NCI-H128 (cell line): ENCODE measurements around the gene ANKRD40CL.
"Not testable (repeated sequence)": the region's sequence is repeated elsewhere in the genome, so short reads cannot be mapped to it uniquely, and the experiment has no call there.

Experiments
- DNase-seq: peaks from one replicate; lab custom pipeline; 2025; ENCODE audit not compliant: unreplicated experiment; lab: John Stamatoyannopoulos, UW

Gene ANKRD40CL

DNA sequence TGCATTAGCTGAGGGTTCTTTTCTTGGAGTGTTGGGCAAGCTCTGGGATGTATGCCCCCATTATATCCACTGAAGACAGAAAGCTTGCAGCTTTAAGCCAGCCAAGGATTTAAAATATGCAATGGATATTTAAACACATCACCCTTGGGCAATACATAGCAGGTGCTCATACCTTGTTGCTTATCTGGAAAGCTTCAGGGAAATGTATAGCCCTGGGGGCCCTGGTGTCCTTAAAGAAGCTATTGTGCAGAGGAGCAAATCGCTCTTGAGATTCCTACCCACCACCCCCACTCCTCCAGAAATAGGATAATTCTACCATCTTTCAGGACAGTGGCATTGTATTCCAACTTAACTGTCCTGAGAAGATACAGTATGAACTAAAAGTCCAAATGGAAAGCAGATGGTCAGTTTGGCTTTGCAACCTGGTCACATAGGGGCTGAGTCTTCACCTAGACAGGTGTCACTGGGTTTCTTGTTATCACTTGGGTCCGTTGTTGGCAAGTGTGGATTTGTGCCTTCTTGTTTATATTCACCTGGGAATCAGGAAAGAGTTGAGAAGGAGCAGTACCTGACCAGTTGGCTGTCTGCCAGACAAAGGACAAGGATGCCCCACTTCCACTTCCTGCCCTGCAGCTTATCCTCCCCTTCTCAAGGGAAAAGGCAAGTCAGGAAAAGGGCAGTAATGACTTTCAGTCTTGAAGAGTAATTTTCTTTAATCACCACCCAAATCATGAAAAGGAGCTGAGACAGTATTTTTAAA is 3.4 kb downstream of the ANKRD40CL start:
- DNase-seq, result no peak

DNA sequence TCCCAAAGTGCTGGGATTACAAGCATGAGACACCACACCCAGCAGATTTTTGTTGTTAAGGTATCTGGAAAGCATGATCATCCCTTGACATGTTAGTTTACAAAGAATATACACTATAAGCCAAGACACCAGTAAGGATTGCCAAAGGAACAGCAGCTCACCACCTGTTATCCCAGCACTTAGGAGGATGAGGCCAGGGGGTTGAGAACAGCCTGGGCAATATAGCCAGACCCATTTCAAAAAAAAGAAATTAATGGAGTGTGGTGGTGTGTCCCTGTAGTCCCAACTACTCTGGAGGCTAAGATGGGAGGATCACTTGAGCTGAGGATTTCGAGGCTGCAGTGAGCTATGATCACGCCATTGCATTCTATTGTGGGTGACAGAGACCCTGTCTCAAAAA is 5.1 kb downstream of the ANKRD40CL start:
- DNase-seq, result no peak

DNA sequence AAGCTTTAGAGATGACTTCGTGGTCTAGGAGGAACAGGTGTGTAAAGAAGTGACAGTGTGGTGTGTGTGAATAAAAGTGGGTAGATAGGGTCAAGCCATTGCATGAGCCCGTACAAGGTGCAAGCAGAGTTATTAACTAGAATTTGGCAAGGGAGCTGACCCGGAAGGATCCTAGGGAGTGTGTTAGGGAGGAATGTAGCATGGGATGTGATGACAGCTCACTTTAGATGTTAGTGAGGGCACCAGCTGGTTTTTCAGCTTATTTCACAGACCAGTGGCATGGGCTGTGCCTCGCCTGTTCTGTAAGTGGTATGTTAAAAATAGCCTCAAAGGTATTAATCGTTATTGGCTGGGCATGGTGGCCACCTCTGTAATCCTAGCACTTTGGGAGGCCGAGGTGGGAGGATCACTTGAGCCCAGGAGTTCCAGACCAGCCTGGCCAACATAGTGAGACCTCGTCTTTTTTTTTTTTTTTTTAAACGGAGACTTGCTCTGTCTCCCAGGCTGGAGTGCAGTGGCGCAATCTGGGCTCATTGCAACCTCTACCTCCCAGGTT is 8.3 kb downstream of the ANKRD40CL start:
- no peak for DNase-seq

DNA sequence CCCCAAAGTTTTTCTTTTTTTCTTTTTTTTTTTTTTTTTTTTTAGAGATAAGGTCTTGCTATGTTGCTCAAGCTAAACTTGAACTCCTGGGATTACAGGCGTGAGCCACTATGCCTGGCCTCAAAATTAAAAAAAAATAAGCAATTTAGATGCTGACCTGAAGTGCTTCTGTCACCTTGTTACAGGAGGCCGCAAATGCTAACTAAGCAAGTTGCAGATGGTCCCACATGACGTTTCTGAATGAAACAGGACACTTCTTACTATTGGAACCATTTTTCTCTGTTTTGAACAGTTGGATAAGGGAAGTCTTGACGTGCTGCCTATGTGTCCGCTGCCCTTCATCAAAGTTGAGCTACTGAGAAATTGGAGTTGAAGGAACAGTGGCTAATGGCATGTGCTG is 8.8 kb downstream of the ANKRD40CL start:
- DNase-seq, result no peak

DNA sequence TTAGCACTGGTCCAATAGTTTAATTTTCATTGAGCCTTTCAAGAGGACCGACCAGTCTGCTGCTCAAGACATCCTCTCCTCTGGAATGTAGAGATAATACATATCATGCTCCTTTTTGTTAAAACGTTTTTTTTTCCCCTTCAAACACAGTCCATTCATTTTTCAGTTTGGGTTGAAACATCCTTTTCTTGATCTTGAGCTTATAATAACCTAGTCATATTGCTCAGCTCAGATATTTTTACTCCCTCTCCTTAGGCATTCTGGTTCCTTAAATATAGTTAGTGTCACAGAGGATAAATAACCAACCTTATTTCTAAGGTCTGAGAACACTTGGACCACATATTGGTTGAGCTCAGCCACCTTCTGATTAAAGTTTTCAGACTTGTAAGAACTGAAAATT is 12.8 kb downstream of the ANKRD40CL start:
- DNase-seq, result no peak

DNA sequence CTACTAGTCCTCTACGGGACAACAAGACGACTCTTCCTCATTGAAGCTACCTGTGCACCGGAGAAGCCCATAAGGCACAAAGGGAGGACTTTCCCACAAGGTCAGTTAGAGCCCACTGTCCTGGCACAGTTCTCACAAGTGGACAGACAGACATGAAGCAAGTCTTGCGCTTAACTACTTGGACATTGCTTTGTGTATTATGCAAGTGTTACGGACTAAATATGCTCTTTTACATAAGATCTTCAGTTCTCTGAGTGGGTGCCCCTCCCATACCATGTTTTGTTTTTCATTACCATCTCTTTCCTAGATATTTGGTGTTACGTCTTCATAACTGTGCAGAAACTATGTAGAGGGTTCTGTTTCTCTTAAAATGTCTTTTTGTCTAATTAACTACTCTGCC is 18.1 kb downstream of the ANKRD40CL start:
- no peak for DNase-seq

DNA sequence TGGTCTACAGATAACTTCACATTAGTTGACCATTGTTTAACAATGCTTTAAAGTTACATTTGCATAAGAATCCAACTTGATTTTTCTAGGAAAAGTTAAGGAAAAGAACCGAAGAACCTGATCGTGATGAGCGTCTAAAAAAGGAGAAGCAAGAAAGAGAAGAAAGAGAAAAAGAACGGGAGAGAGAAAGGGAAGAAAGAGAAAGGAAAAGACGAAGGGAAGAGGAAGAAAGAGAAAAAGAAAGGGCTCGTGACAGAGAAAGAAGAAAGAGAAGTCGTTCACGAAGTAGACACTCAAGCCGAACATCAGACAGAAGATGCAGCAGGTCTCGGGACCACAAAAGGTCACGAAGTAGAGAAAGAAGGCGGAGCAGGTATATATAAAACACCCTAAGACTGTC is 21.7 kb downstream of the ANKRD40CL start:
- no peak for DNase-seq

DNA sequence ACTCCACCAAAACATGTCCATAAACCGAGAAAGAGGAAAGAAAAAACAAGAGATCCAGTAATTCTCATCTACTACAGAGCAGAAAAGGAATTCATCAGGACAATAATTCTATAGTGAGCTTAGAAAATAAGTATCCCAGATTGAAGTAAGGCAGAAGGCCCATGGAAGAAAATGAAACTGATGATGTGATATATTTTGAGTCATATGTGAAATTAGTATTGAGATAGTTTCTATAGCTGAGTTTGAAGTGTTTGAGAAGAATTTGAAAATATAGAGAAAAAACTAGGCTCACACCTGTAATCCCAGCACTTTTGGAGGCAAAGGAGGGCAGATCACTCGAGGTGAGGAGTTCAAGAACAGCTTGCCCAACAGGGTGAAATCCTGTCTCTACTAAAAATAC is 28.2 kb downstream of the ANKRD40CL start:
- no peak for DNase-seq

DNA sequence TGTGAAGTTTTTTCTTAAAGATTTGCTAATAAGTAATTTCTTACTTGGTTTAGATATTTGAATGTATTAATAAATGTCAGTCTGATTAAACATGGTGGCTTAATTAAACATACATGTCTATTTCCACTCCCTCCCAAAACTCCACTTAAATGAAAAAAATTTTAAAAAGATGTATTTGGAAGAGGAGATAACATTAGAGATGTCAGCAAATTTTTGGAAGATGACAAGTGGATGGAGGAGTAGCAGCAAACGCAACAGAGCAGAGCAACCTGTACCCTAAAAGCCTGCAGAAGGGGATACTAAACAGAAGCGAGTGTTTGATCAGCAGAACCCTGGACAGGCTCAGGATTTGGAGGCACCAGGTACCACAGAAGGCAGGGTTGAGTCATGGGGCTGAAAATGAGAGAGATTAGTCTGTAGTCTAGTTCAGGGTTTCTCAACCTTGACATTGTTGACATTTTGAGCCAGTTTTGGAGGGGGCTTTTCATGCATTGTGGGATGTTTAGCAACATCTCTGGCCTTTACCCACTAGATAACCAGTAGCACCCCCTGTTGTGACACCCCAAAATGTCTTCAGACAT is 30.1 kb downstream of the ANKRD40CL start:
- no peak for DNase-seq

DNA sequence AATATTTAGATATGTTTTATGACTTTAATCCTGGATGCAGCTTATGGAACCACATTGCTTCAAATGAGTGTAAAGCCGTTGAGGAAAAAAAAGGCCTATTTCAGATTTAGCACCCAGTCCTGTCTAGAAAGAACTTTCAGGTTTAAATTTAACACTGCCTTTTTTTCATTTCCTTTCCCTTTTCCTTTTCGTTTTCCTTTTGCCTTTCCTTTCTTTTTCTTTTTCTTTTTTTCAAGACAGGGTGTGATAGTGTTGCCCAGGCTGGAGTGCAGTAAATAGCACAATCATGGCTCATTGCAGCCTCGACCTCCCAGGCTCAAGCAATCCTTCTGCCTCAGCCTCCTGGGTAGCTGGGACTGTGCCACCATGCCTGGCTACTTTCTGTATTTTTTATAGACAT is 32.0 kb downstream of the ANKRD40CL start:
- no peak for DNase-seq

DNA sequence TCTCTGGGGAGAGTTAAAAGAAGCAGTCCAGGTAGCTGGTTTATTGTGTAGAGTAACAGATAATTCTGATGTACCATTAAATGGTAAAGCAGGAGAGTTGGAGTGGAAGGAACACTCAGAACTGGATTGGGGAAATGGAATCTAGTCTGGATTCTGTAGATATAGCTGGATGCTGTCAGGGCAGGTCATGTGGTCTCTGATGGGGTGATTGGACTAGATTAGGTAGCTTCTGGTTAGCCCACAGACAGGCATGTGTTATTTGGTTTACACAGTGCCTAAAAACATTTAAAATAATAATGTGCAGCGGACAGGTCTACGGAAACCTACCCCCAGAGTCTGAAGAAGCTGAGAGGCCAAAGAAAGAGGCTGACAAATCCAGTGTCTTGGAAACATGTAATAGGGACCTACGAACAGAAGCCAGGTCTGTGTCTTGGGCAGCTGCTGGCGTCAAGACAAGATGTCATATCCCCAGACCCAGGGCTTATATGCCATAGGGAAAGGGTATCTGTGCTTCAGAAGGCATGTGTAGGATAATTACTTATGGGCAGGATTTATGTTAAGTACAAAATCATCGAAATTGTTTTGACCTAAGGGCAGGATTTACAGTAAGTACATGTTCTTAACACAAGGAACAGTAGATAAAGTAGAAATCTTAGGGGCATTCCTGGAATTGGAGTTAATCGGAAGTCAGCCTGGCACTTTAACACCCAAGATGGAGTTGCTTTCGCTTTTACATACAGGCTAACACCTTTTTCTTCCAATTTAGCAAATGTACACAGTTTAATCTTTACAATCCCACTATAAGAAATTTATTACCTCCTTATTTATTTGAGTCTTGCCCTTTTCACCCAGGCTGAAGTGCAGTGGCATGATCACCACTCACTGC is 35.5 kb downstream of the ANKRD40CL start:
- DNase-seq, result no peak

DNA sequence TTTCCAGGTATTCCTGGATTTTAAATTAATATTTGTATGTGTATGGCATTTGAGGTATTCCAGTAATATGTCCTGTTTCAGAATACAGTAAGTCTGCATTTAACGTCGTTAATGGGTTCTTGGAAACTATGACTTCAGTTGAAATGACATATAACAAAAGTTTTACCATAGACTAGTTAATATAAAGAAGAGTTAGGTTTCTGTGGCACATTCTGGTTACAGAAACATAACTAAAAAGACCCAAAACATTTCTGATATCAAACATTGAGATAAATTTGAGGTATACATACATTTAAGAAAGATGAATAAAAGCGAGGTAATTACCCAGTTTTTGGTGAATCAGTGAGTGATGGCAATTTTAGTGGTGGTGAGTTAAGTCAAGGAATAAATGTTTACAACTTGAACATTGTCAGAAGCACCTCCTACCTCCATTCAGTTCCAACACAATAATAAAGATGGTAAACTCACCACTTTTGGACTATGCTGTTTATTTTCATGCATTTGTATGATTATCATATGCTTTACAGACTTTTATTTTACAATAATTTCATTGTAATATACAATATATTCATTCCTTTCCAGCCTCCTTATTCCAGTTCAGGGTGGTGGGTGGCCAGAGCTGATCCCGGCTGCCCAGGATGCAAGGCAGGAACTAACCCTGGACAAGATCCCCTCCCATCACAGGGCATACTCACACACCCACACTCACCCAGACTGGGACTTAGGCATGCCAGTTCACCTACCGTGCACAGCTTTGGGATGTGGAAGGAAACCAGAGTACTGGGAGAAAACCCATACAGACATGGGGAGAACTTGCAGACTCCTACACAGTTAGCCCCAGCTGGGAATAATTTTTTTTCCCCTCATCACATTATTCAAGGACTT is 38.2 kb downstream of the ANKRD40CL start:
- DNase-seq, result no peak

DNA sequence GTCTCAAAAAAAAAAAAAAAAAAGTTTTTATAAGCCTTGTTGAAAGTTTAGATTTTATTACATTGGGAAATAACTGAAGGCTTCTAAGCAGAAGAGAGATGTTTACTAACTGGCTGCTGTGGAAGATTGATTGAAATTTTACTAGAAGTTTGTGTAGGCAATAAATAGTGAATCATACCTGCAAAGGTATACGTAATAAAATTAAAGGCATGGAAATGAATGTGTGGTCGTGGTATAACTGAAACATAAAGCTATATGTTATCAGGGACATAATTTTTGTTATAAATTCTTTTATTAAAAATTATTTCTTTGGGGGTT is 39.2 kb downstream of the ANKRD40CL start:
- DNase-seq, result no peak

DNA sequence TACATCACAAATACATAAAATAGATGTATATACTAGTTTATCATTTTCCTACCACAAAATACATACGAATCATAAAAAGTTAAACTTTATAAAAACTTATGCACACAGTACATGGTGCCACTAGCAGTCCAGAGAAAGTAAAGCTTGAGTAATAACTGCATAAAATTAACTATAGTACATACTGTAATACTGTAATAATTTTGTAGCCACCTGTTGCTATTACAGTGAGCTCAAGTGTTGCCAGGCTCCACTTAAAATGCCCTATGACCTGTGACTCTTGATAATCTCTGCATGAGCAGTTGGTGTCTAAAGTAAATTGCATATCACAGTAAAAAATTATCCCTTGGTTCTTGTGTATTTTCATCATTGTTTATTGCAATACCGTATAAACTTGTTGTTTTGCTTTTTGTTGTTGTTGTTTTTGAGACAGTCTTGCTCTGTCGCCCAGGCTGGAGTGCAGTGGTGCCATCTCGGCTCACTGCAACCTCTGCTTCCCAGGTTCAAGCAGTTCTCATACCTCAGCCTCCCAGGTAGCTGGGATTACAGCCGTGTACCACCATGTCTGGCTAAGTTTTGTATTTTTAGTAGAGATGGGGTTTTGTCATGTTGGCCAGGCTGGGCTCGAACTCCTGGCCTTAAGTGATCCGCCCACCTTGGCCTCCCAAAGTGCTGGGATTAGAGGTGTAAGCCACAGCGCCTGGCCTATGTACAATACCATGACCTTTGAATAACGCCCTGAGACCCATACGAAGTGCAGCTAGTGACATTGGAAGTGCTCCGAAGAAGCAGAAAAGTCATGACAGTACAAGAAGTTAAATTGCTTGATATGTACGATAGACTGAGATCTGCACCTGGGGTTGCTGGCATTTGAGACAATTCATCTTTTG is 41.3 kb downstream of the ANKRD40CL start:
- no peak for DNase-seq

DNA sequence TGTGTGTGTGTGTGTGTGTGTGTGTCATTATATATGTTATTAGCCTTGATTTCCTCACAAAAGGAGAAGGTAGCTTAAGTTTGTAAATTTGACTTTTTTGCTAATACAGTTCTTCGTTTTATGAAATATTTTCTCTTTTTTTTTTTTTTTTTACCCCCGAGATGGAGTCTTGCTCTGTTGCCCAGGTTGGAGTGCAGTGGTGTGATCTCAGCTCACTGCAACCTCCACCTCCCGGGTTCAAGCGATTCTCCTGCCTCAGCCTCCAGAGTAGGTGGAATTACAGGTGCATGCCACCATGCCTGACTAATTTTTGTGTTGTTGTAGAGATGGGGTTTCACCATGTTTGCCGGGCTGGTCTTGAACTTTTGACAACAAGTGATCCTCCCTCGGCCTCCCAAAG is 42.7 kb downstream of the ANKRD40CL start:
- not testable (repeated sequence) for DNase-seq

DNA sequence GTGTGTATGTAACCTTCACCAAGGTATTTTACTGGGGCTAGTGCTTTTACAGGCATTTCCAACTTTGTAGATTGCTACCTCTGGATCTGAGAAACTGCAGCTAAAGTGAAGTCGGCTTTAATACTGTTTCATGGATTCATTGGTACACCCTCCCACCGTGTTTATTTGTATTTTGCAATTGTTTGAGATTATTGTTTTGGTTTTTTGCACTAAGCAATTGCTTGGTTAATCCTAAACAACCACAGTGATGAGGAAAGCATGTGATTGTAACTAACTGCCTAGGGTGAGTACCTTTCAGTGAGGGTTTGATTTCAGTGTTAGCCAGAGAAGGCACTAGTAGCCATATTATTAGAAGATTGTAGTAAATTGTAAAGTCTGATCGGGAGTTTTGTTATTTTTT is 44.6 kb downstream of the ANKRD40CL start:
- no peak for DNase-seq

DNA sequence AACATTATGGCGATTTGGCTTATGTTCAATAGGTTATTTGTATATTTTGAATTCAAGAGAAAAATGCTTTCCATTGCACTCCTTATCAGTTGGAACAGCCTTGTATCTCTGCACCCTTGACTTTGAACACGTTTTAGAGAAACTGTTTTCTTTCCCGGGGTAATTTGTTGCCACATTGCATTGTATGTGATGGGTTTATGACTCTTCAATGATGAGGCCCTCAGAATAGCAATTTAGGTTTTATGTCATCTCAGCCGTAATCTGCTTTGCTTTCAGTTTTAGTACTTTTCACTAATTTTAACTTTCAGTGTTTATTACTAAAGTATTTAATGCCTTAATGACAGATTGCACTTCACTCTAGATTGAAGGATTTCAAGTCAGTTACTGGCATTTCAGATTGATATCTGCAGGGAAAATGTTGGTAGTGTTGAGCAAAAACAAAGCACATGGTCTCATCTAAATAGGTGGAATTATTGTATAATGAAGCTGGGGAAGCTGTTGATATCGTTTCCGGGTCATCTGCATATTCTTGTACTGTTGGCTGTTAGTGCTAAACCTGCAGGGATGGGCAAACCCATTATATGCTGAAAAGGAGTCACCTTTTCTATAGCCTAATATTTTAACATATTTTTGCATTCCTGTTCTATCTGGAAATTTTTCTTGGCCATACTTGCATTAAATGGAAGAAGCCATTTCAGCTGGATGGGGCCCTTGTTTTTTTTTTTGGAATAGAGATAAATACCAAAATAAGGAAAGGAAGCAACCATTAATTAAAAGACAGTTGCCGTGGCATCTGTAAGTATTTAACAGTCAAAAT is 45.9 kb downstream of the ANKRD40CL start:
- DNase-seq, result no peak

DNA sequence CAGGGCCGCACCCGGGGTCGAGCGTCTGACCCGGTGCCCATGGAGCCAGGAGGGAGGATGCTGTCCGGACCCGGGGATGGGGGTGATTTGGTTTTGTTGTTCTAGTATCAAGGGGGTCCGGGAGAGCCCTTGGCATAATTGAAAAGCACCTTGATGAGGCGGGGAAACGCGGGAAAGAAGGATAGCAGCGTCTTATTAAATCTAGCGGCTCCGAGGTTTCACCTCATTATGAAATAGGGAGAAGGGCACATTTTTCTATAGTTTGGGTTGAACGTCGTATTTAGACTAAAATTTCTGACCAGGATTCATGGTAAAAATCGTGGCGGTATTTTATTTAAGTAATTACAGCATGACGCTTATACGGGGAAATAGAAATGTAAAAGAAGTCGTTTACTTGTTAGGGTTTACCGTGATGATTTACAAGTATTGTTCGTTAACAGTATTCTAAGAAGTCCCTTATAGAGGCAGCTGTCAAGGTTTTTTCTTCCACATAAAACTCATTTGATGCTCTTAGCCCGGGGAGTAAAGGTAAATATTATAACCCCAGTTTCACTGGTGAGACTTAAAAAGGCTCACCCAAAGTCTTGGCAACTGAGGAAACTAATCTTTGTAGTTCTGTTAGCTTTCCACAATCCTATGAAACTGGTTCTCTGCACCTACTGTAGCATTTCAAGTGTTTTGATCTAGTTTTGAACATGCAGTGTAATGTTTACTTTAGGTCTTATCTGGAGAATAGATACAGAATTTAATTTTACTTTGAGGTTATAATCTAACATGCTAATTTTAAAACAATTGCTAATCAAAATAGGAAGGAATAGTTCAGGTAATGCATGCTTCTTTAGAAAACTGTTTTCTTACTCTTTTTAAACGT is 47.2 kb downstream of the ANKRD40CL start:
- DNase-seq, result no peak
